HG02840 (cell line): Measurements from ENCODE around the gene MPO.

ENCODE experiments used
- ATAC-seq: cut with Tn5 transposase; IDR thresholded peaks from one replicate; pipeline ENCODE4 v1.9.1; 2021; ENCODE audit warnings: mild to moderate bottlenecking, moderate library complexity, moderate number of reproducible peaks; ENCODE audit not compliant: unreplicated experiment, low FRiP score

The MPO gene

GRCh38 chr17:58319173-58320162, 38.7 kb upstream of the MPO start:
- ATAC-seq = no peak

GRCh38 chr17:58318627-58319172, 38.0 kb upstream of the MPO start:
- ATAC-seq = no peak

GRCh38 chr17:58318065-58318481, 37.3 kb upstream of the MPO start:
- ATAC-seq = no peak

GRCh38 chr17:58317421-58318064, 36.8 kb upstream of the MPO start:
- ATAC-seq = no peak

- no peak for ATAC-seq
Observed at GRCh38 chr17:58316260-58316960, 35.7 kb upstream of the MPO start.

- no peak for ATAC-seq
Observed at GRCh38 chr17:58315750-58316149, 35.0 kb upstream of the MPO start.

GRCh38 chr17:58315281-58315711, 34.6 kb upstream of the MPO start:
- ATAC-seq = no peak

GRCh38 chr17:58314706-58315015, 33.9 kb upstream of the MPO start:
- ATAC-seq = no peak

GRCh38 chr17:58313815-58314705, 33.3 kb upstream of the MPO start:
- no peak for ATAC-seq

GRCh38 chr17:58312829-58313228, 32.1 kb upstream of the MPO start:
- no peak for ATAC-seq

GRCh38 chr17:58312021-58312630, 31.4 kb upstream of the MPO start:
- ATAC-seq = no peak

GRCh38 chr17:58311429-58311894, 30.7 kb upstream of the MPO start:
- ATAC-seq = no peak

GRCh38 chr17:58310511-58311428, 30.0 kb upstream of the MPO start:
- no peak for ATAC-seq

- no peak for ATAC-seq
Observed at GRCh38 chr17:58309918-58310259, 29.2 kb upstream of the MPO start.

GRCh38 chr17:58308985-58309917, 28.5 kb upstream of the MPO start:
- ATAC-seq = no peak

GRCh38 chr17:58308173-58308984, 27.6 kb upstream of the MPO start:
- no peak for ATAC-seq
